ENCODE measurements around the gene HPX. TPM values are rescaled to one million over a fixed set of nuclear protein-coding genes. Genes with fewer than 3 reads are reported as not detected.

HPX gene
- total and polyA plus RNA-seq, 2 of the 13 experiments (the other 11 are each of a cell fraction or from before 2014, with no cell fraction given): 9.2 to 57.4 TPM

- no peak for TF ChIP-seq KDM5B (CRISPR knock-in tag; IDR thresholded peaks at IDR 0.05; ENCODE audit: borderline replicate concordance)
- TF ChIP-seq ZNF326 (CRISPR knock-in tag; IDR thresholded peaks at IDR 0.05; ENCODE audit: borderline replicate concordance): no peak
- no peak for TF ChIP-seq ETV5 (CRISPR knock-in tag; IDR thresholded peaks at IDR 0.05; ENCODE audit: borderline replicate concordance)
- no peak for TF ChIP-seq ZBTB42 (CRISPR knock-in tag; IDR thresholded peaks at IDR 0.05)
- no peak for TF ChIP-seq FLYWCH1 (CRISPR knock-in tag; IDR thresholded peaks at IDR 0.05)
- TF ChIP-seq DR1 (CRISPR knock-in tag; IDR thresholded peaks at IDR 0.05): no peak
- no peak for TF ChIP-seq CSRNP2 (CRISPR knock-in tag; conservative IDR thresholded peaks at IDR 0.05; ENCODE audit: low read depth)
- no peak for TF ChIP-seq KLF11 (CRISPR knock-in tag; IDR thresholded peaks at IDR 0.05)
- no peak for TF ChIP-seq ZBTB33 (CRISPR knock-in tag; IDR thresholded peaks at IDR 0.05)
- TF ChIP-seq CC2D1A (CRISPR knock-in tag; IDR thresholded peaks at IDR 0.05): no peak
- no peak for TF ChIP-seq SYNCRIP (IDR thresholded peaks at IDR 0.05; ENCODE audit: insufficient read depth, low read depth, low read length)
Observed at GRCh38 chr11:6397636-6398035, 43.2 kb downstream of the HPX start (continued).

- Histone ChIP-seq H3K36me3 (replicated peaks in 1 of 2; ENCODE audit: control insufficient read depth in 1 of 2, insufficient read depth in 2 of 2, low read length in 2 of 2) (no peaks in the 10 kb centered on the region), H4K20me1 (ENCODE audit: insufficient read depth, low read length) (no peaks in the 10 kb centered on the region), H3K4me2 (ENCODE audit: low read depth, low read length) (no peak overlapping the region), H3K4me1 (ENCODE audit: insufficient read depth, low read length) (peaks cover 14% of the 10 kb centered on the region), H3K27me3 (ENCODE audit: control insufficient read depth in 1 of 2, insufficient read depth in 2 of 2, low read length in 2 of 2) (0 out of 5 replicates have a peak, but pooled peaks cover 0 to 3% of the 10 kb centered on the region in 2 experiments), H3K27ac (ENCODE audit: extremely low read length, insufficient read depth, low read length) (no peak overlapping the region), H3K9ac (ENCODE audit: insufficient read depth, low read depth, low read length) (no peak overlapping the region), H3K79me2 (ENCODE audit: insufficient read depth, low read length) (no peaks in the 10 kb centered on the region), H3K9me3 (ENCODE audit: low read length) (no peaks in the 10 kb centered on the region), H2AFZ (ENCODE audit: low read length) (no peak overlapping the region), H3K4me3 (replicated peaks in 1 of 3; ENCODE audit: insufficient read depth in 1 of 3, low read depth in 2 of 3, low read length in 3 of 3) (no peak overlapping the region)
- in situ Hi-C loops (cut with HindIII; ENCODE audit: extremely low pct_ligation_motif_present, low pct_unique_long_range_greater_than_20kb) (no loop called here), intact Hi-C loops (cut with micrococcal nuclease; ENCODE audit: unreplicated experiment) (no loop called here)
- TF ChIP-seq NFYB (CRISPR knock-in tag; IDR thresholded peaks at IDR 0.05) (no peak), REXO4 (CRISPR knock-in tag; IDR thresholded peaks at IDR 0.05; ENCODE audit: borderline replicate concordance) (no peak), MNT (IDR thresholded peaks at IDR 0.05) (peak; percentile 47), ATF6 (CRISPR knock-in tag; conservative IDR thresholded peaks at IDR 0.05) (no peak)
- FAIRE-seq: no peak
- no TSS peak for BruUV-seq (replicated peaks)
- POLR2A ChIA-PET: no interaction called here
- no peak for ATAC-seq
- CTCF ChIA-PET (ENCODE audit: low intra/inter-chr PET ratio, low total read pairs): no interaction called here
- no CpG with 5 or more reads among the region's 1 CpG for WGBS (ENCODE audit: low lambda C conversion rate)
- no peak for DNase-seq (ENCODE audit: low spot score)
Observed at GRCh38 chr11:6397156-6397555, 43.6 kb downstream of the HPX start.

Data from HepG2 (cell line).